Vagina (tissue), 2 donors: ENCODE measurements around the gene ADAMTS13.

ENCODE experiments used
- CTCF ChIP-seq, 3 experiments: fragments of 450-650 bp in 2 of 3; fragments of 200-600 bp in 1 of 3; sonication (generic) in 1 of 3; IDR thresholded peaks; one replicate each; pipeline ENCODE4 v1.5.1; 2017 to 2019; ENCODE audit warnings: antibody characterized with exemption in 3 of 3, mild to moderate bottlenecking in 2 of 3, moderate library complexity in 2 of 3
- POLR2A ChIP-seq, 2 donors: fragments of 450-650 bp; IDR thresholded peaks; one replicate each; pipeline ENCODE4 v1.6.1; 2017; ENCODE audit warnings: antibody characterized with exemption in 2 of 2, mild to moderate bottlenecking in 2 of 2, moderate library complexity in 2 of 2

- TF ChIP-seq POLR2A (IDR thresholded peaks at IDR 0.05) (no peak), CTCF (IDR thresholded peaks at IDR 0.05) (no peak)
Observed at GRCh38 chr9:133491656-133491925, 69.4 kb downstream of the ADAMTS13 start.
